Measurements from ENCODE around the gene ITGB4.

The ITGB4 gene

DNA sequence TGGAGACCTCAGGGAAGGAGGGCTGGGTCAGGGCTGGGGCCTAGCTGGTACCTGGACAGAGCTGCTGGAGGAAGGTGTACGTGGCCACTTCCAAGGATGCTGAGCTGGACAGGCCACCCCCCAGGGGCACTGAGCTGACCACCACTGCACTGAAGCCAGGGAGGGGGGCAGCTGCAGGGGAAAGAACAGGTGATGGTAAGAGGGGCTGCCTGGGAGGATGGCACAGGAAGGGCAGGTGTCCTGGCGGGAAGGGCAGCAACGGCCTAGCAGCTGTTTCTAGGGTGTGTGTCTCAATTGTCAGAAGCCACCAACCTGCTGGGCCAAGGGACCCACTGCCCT lies 42.0 kb downstream of the ITGB4 start:
- no peak for FAIRE-seq
- DNase-seq (ENCODE audit: insufficient read length, low spot score) = no peak
- TF ChIP-seq, protein P1, sequence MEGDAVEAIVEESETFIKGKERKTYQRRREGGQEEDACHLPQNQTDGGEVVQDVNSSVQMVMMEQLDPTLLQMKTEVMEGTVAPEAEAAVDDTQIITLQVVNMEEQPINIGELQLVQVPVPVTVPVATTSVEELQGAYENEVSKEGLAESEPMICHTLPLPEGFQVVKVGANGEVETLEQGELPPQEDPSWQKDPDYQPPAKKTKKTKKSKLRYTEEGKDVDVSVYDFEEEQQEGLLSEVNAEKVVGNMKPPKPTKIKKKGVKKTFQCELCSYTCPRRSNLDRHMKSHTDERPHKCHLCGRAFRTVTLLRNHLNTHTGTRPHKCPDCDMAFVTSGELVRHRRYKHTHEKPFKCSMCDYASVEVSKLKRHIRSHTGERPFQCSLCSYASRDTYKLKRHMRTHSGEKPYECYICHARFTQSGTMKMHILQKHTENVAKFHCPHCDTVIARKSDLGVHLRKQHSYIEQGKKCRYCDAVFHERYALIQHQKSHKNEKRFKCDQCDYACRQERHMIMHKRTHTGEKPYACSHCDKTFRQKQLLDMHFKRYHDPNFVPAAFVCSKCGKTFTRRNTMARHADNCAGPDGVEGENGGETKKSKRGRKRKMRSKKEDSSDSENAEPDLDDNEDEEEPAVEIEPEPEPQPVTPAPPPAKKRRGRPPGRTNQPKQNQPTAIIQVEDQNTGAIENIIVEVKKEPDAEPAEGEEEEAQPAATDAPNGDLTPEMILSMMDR (IDR thresholded peaks at IDR 0.05; ENCODE audit: insufficient read depth, missing control alignments) = no peak

DNA sequence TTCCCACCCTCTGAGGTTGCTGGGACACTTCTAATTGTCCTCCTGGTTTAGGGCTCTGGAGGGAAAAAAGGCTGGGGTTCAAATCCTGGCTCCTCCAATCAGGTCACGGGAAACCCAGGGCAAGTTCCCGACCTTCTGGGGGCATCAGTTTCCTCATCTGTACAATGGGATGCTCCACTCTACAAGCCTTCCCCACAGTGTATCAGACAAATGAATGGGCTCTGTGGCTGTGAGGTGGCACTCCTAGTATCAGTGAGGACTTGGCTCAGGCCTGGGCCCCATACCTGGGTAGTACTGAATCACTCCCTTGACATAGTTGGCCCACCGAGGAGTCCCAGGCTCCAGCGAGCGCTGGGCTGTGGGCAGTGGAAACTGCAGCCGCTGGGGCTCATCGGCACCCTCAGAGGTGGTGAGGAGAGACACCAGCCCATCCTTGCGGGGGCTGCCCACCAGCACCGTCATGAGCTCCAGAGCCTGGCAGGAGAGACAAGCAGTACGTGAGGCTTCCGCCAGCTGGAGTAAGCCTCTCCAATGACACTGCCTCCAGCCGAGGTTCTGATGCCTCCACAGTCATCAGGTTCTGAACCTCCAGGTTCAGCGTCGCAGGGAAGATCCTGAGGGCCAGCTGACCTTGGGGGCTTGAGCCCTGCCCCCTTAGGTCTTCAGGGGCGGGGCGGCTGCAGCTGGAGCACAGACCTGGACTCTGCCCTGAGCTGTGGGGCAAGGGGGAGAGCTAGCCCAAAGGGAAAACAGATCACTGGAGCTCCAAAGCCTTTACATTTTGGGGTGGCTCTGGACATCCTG lies 42.6 kb downstream of the ITGB4 start:
- TF ChIP-seq, protein P1 (IDR thresholded peaks at IDR 0.05; ENCODE audit: insufficient read depth, missing control alignments) = no peak
- FAIRE-seq (no peak), DNase-seq (ENCODE audit: insufficient read length, low spot score) (no peak)

DNA sequence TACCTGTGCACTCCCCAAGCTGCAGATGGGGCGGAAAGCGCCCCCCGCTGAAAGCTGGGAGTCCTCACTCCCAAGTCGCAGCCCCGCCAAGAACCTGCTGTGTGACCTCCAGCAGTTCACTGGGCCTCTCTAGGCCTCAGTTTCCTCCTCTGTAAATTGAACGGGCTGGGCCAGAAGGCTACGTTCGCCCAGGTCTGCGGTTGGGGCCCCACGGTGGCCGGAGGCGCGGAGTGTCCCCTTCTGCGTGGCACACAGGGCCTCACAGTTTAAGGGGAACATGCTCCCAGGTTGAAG lies 43.1 kb downstream of the ITGB4 start:
- DNase-seq (ENCODE audit: insufficient read length, low spot score) = no peak
- TF ChIP-seq, protein P1 (IDR thresholded peaks at IDR 0.05; ENCODE audit: insufficient read depth, missing control alignments) = no peak
- no peak for FAIRE-seq

GRCh38 chr17:75764711-75765421 lies 43.6 kb downstream of the ITGB4 start, which contains the start of gene GALK1:
GALK1 (minus strand) TSS chr17:75765192; CDS start chr17:75765136, 56 bp downstream.
- DNase-seq (ENCODE audit: insufficient read length, low spot score) = peak; percentile 78
- TF ChIP-seq, protein P1 (IDR thresholded peaks at IDR 0.05; ENCODE audit: insufficient read depth, missing control alignments) = peak; percentile 50
- no peak for FAIRE-seq

DNA sequence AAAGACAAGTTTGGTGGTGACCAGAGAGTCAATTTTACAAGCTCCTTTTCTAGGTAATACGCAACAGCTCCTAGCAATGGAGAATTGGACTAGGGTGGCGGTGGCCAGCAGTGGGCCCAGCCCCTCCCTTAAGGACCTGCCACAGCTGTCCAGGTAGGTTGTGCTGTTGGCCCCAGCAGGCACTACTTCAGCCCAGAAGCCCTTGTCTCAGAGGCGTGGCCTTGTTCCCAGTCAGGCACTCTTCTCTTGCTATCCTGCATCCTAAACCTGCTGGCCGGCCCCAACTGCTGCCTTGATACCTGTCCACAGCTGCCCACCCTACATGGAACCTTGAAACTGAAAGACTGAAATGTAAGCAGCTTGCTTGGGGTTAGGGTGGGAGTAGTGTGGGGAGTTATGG lies 44.7 kb downstream of the ITGB4 start:
- DNase-seq (ENCODE audit: insufficient read length, low spot score) (no peak), FAIRE-seq (no peak)
- TF ChIP-seq, protein P1 (IDR thresholded peaks at IDR 0.05; ENCODE audit: insufficient read depth, missing control alignments) = no peak

DNA sequence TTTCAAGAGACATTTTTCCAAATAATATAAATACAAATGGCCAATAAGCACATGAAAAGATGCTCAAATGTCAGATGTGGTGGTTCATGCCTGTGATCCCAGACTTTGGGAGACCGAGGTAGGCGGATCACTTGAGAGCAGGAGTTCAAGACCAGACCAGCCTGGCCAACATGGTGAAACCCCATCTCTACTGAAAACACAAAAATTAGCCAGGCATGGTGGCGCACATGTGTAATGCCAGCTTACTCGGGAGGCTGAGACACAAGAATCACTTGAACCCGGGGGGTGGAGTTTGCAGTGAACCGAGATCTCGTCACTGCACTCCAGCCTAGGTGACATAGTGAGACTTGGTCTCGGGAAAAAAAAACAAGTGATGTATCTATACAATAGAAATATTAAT lies 46.6 kb downstream of the ITGB4 start:
- DNase-seq (ENCODE audit: insufficient read length, low spot score) = no peak
- TF ChIP-seq, protein P1 (IDR thresholded peaks at IDR 0.05; ENCODE audit: insufficient read depth, missing control alignments) = no peak
- no peak for FAIRE-seq

DNA sequence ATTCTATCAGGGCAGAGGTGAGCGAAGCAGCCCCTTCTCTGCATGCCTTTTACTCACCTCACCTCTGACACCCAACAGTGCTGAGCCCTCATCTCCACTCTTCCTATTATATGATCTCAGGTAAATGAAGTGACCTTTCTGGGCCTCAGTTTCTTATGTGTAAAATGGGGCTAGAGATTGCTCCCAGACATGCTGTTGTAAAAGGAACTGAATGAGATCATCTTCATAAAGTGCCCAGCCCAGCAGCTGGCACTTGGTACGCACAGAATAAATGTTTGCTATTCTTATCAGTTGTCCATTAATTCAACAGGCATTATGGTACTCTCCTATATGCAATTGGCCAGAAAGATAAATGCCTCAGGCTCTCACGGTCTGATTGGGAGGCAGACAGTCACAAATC lies 48.3 kb downstream of the ITGB4 start:
- TF ChIP-seq, protein P1 (IDR thresholded peaks at IDR 0.05; ENCODE audit: insufficient read depth, missing control alignments) = no peak
- no peak for FAIRE-seq
- no peak for DNase-seq (ENCODE audit: insufficient read length, low spot score)
